Ishikawa (cell line): ENCODE measurements around the gene ELP5.
A peak's percentile ranks its signal among the peaks of the same experiment; 100 is the strongest.

ENCODE experiments used
- TAF1 ChIP-seq: IDR thresholded peaks from 2 replicates; pipeline ENCODE4 v1.6.1; 2012; ENCODE audit warnings: low read depth, mild to moderate bottlenecking
- ZBTB7A ChIP-seq: IDR thresholded peaks from 2 replicates; pipeline ENCODE4 v1.6.1; 2012; ENCODE audit warnings: low read depth

DNA sequence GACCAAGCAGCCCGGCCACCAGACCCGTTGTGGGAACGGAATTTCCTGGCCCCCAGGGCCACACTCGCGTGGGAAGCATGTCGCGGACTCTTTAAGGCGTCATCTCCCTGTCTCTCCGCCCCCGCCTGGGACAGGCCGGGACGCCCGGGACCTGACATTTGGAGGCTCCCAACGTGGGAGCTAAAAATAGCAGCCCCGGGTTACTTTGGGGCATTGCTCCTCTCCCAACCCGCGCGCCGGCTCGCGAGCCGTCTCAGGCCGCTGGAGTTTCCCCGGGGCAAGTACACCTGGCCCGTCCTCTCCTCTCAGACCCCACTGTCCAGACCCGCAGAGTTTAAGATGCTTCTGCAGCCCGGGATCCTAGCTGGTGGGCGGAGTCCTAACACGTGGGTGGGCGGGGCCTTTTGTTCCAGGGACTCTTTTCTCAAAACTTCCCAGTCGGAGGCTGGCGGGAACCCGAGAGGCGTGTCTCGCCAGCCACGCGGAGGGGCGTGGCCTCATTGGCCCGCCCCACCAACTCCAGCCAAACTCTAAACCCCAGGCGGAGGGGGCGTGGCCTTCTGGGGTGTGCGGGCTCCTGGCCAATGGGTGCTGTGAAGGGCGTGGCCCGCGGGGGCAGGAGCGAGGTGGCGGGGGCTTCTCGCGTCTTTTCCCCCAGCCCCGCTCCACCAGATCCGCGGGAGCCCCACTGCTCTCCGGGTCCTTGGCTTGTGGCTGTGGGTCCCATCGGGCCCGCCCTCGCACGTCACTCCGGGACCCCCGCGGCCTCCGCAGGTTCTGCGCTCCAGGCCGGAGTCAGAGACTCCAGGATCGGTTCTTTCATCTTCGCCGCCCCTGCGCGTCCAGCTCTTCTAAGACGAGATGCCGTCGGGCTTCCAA lies 29.3 kb downstream of the ELP5 start, which contains the start of gene SLC2A4:
- TF ChIP-seq TAF1 (no peak), ZBTB7A (peak; percentile 79)
